ENCODE data around the gene KIF12. TPM values are rescaled to one million over a fixed set of nuclear protein-coding genes. Genes with fewer than 3 reads are reported as not detected.

Gene KIF12
- total and polyA plus RNA-seq, 2 of the 8 experiments (the other 6 are each of a cell fraction or from before 2014, with no cell fraction given), result 2.9 to 3.9 TPM

DNA sequence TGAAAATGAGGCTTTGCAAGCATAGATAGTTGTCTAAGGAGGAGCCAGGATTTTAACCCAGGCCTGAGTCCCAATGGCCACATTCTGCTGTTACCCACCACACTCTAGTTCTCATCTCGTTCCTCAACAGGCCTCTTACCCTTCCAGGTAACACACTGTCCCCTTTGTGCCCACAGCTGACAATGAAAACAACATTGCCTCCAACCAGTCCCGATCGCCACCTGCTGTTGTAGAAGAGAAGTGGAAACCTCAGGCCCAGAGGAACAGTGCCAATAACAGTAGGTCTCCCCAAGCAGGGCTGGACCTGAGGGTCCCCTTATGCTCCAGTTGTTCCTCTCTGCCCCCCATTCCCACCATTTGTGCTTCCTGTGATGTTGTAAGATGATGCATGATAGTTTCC, 51.4 kb downstream of the KIF12 start:
- WGBS, 2 experiments (ENCODE audit: extremely low coverage in 1 of 2, insufficient coverage in 1 of 2, insufficient read length in 1 of 2, insufficient replicate concordance in 2 of 2, low coverage in 1 of 2, low lambda C conversion rate in 2 of 2, missing lambda C conversion rate in 1 of 2), result 65% methylated on average over 3 of the region's 3 CpGs; no CpG with 5 or more reads in 1 of the 2 experiments
- TF ChIP-seq SIRT6 (IDR thresholded peaks at IDR 0.05; ENCODE audit: low read length), result no peak
- TF ChIP-seq, protein P1, sequence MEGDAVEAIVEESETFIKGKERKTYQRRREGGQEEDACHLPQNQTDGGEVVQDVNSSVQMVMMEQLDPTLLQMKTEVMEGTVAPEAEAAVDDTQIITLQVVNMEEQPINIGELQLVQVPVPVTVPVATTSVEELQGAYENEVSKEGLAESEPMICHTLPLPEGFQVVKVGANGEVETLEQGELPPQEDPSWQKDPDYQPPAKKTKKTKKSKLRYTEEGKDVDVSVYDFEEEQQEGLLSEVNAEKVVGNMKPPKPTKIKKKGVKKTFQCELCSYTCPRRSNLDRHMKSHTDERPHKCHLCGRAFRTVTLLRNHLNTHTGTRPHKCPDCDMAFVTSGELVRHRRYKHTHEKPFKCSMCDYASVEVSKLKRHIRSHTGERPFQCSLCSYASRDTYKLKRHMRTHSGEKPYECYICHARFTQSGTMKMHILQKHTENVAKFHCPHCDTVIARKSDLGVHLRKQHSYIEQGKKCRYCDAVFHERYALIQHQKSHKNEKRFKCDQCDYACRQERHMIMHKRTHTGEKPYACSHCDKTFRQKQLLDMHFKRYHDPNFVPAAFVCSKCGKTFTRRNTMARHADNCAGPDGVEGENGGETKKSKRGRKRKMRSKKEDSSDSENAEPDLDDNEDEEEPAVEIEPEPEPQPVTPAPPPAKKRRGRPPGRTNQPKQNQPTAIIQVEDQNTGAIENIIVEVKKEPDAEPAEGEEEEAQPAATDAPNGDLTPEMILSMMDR (IDR thresholded peaks at IDR 0.05; ENCODE audit: control extremely low read depth in 1 of 3, insufficient read depth in 1 of 3, low read depth in 1 of 3, low read length in 3 of 3), result peak; percentile 50 to 75 (median 67)
- peak; percentile 64 to 71 for TF ChIP-seq RAD21 (IDR thresholded peaks at IDR 0.05 in 1 of 2, conservative IDR thresholded peaks at IDR 0.05 in 1 of 2; ENCODE audit: low read depth in 2 of 2, low read length in 2 of 2)
- H3K4me3 ChIP-seq (ENCODE audit: extremely low read depth in 1 of 4, insufficient read depth in 2 of 4, low read depth in 3 of 4, low read length in 4 of 4), result no peak overlapping the region
- H3K79me2 ChIP-seq (ENCODE audit: control insufficient read depth in 1 of 2, insufficient read depth in 2 of 2, low read length in 2 of 2), result no peaks in the 10 kb centered on the region
- H3K4me1 ChIP-seq (replicated peaks in 1 of 4; ENCODE audit: control insufficient read depth in 3 of 4, insufficient read depth in 4 of 4, low read length in 3 of 4), result no peaks in the 10 kb centered on the region
- FAIRE-seq, result no peak
- no peak overlapping the region for H3K9ac ChIP-seq (replicated peaks in 1 of 4; ENCODE audit: extremely low read depth in 1 of 4, low read depth in 3 of 4, low read length in 3 of 4)
- no peak overlapping the region for H3K14ac ChIP-seq (ENCODE audit: insufficient read length)
- H2AK5ac ChIP-seq (ENCODE audit: low read depth, low read length), result no peak overlapping the region
- no peaks in the 10 kb centered on the region for H3K9me3 ChIP-seq (ENCODE audit: insufficient read depth in 2 of 2, low read depth in 1 of 2, low read length in 1 of 2)
- no peaks in the 10 kb centered on the region for H3K79me1 ChIP-seq (ENCODE audit: low read depth, low read length)
- no peak overlapping the region for H3K23ac ChIP-seq (ENCODE audit: insufficient read length)
- H3K27me3 ChIP-seq (replicated peaks in 1 of 4; ENCODE audit: control insufficient read depth in 3 of 4, extremely low read depth in 1 of 4, insufficient read depth in 3 of 4, low read length in 3 of 4), result no peaks in the 10 kb centered on the region
- ChIA-PET POLR2A (ENCODE audit: partially characterized antibody) (no interaction called here), CTCF (ENCODE audit: partially characterized antibody) (interaction anchor here (0.7 to 1.5 kb wide), 19 partner anchors 9 to 365 kb away, joined by 3 to 5 read pairs (median 3); partner anchors contain the start of gene AMBP)
- H4K8ac ChIP-seq (ENCODE audit: extremely low read depth, insufficient read depth, low read length), result no peak overlapping the region
- H3K4ac ChIP-seq (replicated peaks; ENCODE audit: insufficient read length, low read depth, low read length), result no peak overlapping the region
- H3K4me2 ChIP-seq (ENCODE audit: insufficient read depth in 1 of 2, low read depth in 2 of 2, low read length in 2 of 2), result no peak overlapping the region
- no peak overlapping the region for H3K18ac ChIP-seq (ENCODE audit: extremely low read depth, low read length)
- peaks cover 7 to 33% (median 12%) of the 10 kb centered on the region in 4 experiments; a peak in 7 of 8 replicates for H3K36me3 ChIP-seq (ENCODE audit: control insufficient read depth in 2 of 4, insufficient read depth in 4 of 4, low read length in 3 of 4)
- no peak overlapping the region for H2BK120ac ChIP-seq (replicated peaks; ENCODE audit: low read depth, low read length)
- H2BK5ac ChIP-seq (ENCODE audit: low read depth, low read length), result no peak overlapping the region
- H2BK12ac ChIP-seq (ENCODE audit: low read depth, low read length), result no peak overlapping the region
- H2BK20ac ChIP-seq (ENCODE audit: low read length), result no peak overlapping the region
- no peaks in the 10 kb centered on the region for H3K23me2 ChIP-seq (ENCODE audit: low read depth, low read length)
- no peak overlapping the region for H3K56ac ChIP-seq (replicated peaks; ENCODE audit: insufficient read length, low read depth, low read length)
- H4K5ac ChIP-seq (ENCODE audit: insufficient read length, low read depth, low read length), result no peak overlapping the region
- H4K20me1 ChIP-seq (replicated peaks in 1 of 2; ENCODE audit: control insufficient read depth in 1 of 2, insufficient read depth in 2 of 2, low read length in 2 of 2), result peaks cover 0 to 3% of the 10 kb centered on the region in 2 experiments
- H4K91ac ChIP-seq (replicated peaks; ENCODE audit: insufficient read length, low read length), result no peak overlapping the region
- DNase-seq (ENCODE audit: low read depth in 1 of 2, low spot score in 2 of 2), result peak in 1 of 2 experiments; percentile 50
- no peak overlapping the region for H3K27ac ChIP-seq (ENCODE audit: low read depth, low read length)
- H2BK15ac ChIP-seq (ENCODE audit: low read length), result no peak overlapping the region
- no peak overlapping the region for H2AFZ ChIP-seq (ENCODE audit: low read length)

Measured in H1 (cell line).